ENCODE results near the gene PGBD5.

Gene PGBD5

DNA sequence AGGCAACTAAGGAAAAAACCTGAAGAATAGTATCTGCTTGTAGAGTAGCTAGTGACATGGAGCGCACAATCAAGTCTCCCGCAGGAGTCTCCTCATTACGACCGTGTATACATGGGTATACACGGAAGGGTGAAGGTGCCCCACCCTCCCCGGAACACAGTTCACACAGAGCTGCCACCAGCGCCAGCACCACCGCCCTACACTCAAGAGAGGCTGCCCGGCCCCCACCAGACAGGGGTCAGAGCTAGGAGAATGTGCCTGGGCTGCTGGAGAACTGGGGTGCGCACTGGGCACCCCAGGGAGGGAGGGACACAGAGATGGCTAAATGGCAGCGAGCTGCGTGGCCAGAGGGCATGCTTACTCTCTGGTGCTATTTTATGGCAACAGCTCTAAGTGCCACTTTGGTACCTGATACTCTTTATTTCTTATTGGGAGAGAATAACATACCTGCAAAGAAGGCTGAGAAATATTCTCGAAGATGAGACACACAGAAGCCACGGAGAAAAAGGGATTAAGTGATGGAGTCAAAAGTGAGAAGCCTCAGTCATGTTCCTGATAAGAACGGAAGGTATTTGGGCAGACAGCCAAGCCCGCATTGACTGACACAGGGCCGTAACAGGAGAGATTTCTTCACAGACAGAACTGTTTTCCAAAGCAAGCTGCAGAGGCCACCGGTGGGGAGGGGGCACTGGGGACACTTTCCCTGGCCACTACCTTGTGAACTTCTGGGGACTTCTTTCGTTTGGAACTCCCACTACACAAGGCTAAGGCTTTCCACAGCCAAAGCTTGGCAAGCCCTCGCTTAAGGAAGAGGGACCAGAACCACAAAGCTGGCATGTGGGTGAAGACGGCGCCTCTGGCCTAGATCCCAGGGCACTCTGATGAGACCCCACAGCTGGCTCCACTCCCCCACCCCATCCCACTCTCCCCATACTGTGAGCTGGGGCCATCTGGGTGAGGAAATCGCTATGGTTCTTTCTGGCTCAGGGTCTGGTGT lies 108.0 kb downstream of the PGBD5 start:
- H3K4me3 ChIP-seq (ENCODE audit: low read depth in 1 of 2, low read length in 1 of 2) = no peak overlapping the region
- H3K36me3 ChIP-seq = no peaks in the 10 kb centered on the region
- no peaks in the 10 kb centered on the region for H3K27me3 ChIP-seq
- no peaks in the 10 kb centered on the region for H3K4me1 ChIP-seq (ENCODE audit: control insufficient read depth in 1 of 2, insufficient read depth in 1 of 2, low read depth in 1 of 2, low read length in 1 of 2)
- no peak overlapping the region for H3K27ac ChIP-seq
- TF ChIP-seq, protein P1, sequence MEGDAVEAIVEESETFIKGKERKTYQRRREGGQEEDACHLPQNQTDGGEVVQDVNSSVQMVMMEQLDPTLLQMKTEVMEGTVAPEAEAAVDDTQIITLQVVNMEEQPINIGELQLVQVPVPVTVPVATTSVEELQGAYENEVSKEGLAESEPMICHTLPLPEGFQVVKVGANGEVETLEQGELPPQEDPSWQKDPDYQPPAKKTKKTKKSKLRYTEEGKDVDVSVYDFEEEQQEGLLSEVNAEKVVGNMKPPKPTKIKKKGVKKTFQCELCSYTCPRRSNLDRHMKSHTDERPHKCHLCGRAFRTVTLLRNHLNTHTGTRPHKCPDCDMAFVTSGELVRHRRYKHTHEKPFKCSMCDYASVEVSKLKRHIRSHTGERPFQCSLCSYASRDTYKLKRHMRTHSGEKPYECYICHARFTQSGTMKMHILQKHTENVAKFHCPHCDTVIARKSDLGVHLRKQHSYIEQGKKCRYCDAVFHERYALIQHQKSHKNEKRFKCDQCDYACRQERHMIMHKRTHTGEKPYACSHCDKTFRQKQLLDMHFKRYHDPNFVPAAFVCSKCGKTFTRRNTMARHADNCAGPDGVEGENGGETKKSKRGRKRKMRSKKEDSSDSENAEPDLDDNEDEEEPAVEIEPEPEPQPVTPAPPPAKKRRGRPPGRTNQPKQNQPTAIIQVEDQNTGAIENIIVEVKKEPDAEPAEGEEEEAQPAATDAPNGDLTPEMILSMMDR (IDR thresholded peaks at IDR 0.05) = no peak
- H3K9me3 ChIP-seq = no peaks in the 10 kb centered on the region

DNA sequence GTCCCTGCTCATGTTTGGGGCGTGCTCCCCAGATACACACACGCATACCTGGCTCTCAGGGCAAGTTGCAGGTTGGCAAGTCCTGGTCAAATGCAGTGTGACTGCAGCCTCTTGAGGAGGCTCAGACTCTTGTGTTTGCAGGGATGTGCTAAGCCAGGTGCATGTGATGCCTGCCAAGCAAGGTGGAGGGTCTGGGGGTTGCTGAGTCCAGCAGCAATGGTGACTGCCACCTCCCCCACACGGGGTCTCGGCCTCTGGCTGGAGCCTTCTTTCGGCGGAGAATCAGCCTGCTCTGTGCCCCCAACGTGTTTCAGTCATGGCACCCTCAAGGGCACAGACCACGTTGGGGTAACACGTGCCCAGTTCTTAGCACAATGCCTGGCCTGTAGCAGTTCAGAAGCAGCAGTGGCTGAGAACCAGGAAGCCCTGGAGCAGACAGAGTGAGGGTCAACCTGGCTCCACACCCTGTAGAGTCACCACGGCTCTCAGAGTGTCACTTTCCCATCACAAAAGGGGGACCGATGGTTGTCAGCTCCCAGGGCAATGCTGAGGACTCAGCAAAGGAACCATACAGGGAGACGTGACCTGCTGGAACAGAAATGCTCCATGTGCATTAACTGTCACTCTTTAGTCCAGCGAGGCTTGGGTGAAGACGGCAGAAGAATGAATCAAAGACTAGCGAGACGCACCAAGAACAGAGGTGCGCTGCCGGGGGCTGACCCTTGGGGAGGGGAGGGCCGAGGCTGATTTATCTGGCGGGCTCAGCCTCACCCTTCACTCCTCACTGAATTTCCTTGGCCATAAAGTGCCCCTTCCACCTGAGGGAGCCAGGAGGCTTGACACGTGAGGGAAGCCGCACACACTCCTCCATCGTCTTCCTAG lies 109.0 kb downstream of the PGBD5 start:
- Histone ChIP-seq H3K27ac (no peak overlapping the region), H3K9me3 (no peaks in the 10 kb centered on the region), H3K4me3 (ENCODE audit: low read depth in 1 of 2, low read length in 1 of 2) (no peak overlapping the region), H3K4me1 (ENCODE audit: control insufficient read depth in 1 of 2, insufficient read depth in 1 of 2, low read depth in 1 of 2, low read length in 1 of 2) (no peaks in the 10 kb centered on the region), H3K36me3 (no peaks in the 10 kb centered on the region), H3K27me3 (no peaks in the 10 kb centered on the region)
- TF ChIP-seq, protein P1 (IDR thresholded peaks at IDR 0.05) = no peak

DNA sequence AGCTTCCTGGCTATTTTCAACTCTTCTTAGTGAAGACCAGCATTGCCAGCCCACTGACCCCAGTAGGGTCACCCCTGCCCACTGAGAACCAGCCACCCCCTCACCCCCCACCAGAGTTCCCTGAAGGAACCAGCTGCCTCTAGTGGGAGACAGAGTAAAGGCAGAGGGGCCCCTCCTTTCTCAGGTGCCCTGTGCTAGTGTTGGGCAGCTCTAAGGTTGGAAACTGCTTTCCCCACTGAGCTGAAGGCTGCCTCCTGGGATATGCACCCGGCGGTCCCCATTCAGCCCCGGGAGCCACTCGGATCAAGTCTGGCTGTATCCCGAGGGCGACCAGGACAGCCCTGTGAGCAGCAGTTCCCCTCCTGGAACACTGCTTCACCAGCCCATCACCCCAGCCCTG lies 111.0 kb downstream of the PGBD5 start:
- TF ChIP-seq, protein P1 (IDR thresholded peaks at IDR 0.05) = no peak
- H3K9me3 ChIP-seq = no peaks in the 10 kb centered on the region
- H3K27me3 ChIP-seq = no peaks in the 10 kb centered on the region
- H3K4me1 ChIP-seq (ENCODE audit: control insufficient read depth in 1 of 2, insufficient read depth in 1 of 2, low read depth in 1 of 2, low read length in 1 of 2) = no peaks in the 10 kb centered on the region
- H3K4me3 ChIP-seq (ENCODE audit: low read depth in 1 of 2, low read length in 1 of 2) = no peak overlapping the region
- no peak overlapping the region for H3K27ac ChIP-seq
- no peaks in the 10 kb centered on the region for H3K36me3 ChIP-seq

DNA sequence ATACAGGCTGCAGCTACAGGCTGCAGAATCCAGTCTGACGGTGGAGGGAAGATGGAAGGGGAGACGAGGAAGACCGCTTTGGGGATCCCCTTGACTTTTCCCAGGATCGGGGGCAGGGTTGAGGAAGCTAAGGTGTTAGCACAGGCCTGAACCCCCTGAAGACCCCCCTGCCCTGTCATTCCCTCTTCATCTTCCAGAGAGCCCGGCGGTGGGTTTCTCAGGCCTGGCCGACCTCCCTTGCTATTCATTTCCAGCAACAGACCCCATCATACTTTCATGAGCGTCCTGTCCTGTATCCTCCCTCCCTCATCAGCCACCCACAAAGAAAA lies 112.0 kb downstream of the PGBD5 start:
- H3K27ac ChIP-seq = no peak overlapping the region
- H3K4me1 ChIP-seq (ENCODE audit: control insufficient read depth in 1 of 2, insufficient read depth in 1 of 2, low read depth in 1 of 2, low read length in 1 of 2) = no peaks in the 10 kb centered on the region
- H3K27me3 ChIP-seq = no peaks in the 10 kb centered on the region
- no peak overlapping the region for H3K4me3 ChIP-seq (ENCODE audit: low read depth in 1 of 2, low read length in 1 of 2)
- TF ChIP-seq, protein P1 (IDR thresholded peaks at IDR 0.05) = no peak
- no peaks in the 10 kb centered on the region for H3K36me3 ChIP-seq
- H3K9me3 ChIP-seq = no peaks in the 10 kb centered on the region

DNA sequence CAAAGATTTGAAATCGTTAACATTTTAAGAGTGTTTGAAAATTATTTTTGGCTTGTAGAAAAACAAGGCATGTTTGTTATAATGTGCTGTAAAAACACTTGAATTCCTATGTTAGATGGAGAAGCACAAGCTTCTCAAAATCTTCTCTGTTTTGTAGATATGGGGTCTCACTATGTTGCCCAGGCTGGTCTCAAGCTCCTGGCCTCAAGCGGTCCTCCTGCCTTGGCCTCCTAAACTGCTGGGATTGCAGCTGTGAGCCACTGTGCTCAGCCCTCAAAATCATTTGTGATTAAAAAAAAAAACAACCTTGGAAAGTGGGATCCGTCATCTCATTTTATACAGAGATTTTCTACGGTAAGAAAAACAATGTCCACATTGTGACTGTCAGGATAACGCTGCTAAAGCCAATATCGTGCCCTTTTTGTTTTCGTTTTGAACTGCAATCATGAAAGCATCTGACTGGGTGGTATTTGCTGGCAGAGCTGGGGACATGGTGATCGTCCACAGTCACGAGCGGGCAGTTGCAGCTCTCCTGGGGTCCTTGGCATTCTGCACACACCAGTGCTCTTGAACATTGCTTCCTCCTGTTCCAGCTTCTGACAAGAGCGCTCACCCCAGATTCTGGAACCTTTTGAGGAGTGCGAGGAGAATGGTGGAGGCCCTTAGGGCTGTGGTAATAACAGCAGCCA lies 112.5 kb downstream of the PGBD5 start:
- H3K4me3 ChIP-seq (ENCODE audit: low read depth in 1 of 2, low read length in 1 of 2) = no peak overlapping the region
- H3K4me1 ChIP-seq (ENCODE audit: control insufficient read depth in 1 of 2, insufficient read depth in 1 of 2, low read depth in 1 of 2, low read length in 1 of 2) = no peaks in the 10 kb centered on the region
- no peak overlapping the region for H3K27ac ChIP-seq
- TF ChIP-seq, protein P1 (IDR thresholded peaks at IDR 0.05) = no peak
- H3K36me3 ChIP-seq = no peaks in the 10 kb centered on the region
- no peaks in the 10 kb centered on the region for H3K27me3 ChIP-seq
- no peaks in the 10 kb centered on the region for H3K9me3 ChIP-seq

All from neutrophil (primary cell).